Small intestine (tissue), 7 donors: ENCODE measurements around the gene URB2. TPM values are rescaled to one million over a fixed set of nuclear protein-coding genes. Genes with fewer than 3 reads are reported as not detected.

ENCODE experiments used
- DNase-seq, 2 donors: peaks; one replicate each; pipeline versions ENCODE4 v3.0.0 to v3.0.0-alpha.2; 2013
- FAIRE-seq: peaks from 2 replicates; lab custom pipeline; 2012; peaks lifted over from hg19 to GRCh38; lab: Jason Lieb, UNC
- H3K27ac ChIP-seq, 3 donors: one replicate each; pipeline ENCODE4 v1.5.1; 2013; ENCODE audit warnings: low read length in 2 of 3, mild to moderate bottlenecking in 2 of 3, control low read depth in 1 of 3, inconsistent platforms in 1 of 3, low read depth in 1 of 3, moderate library complexity in 1 of 3
- H3K27me3 ChIP-seq, 3 donors: one replicate each; pipeline ENCODE4 v1.6.1; 2013; ENCODE audit warnings: low read length in 3 of 3, inconsistent platforms in 1 of 3; ENCODE audit not compliant: control insufficient read depth in 3 of 3, insufficient read depth in 3 of 3
- H3K36me3 ChIP-seq, 3 donors: one replicate each; pipeline ENCODE4 v1.6.1; 2013; ENCODE audit warnings: low read length in 3 of 3, inconsistent platforms in 1 of 3, low read depth in 1 of 3, mild to moderate bottlenecking in 1 of 3, moderate library complexity in 1 of 3; ENCODE audit not compliant: control insufficient read depth in 3 of 3, insufficient read depth in 2 of 3
- H3K4me1 ChIP-seq, 3 donors: one replicate each; pipeline ENCODE4 v1.6.1; 2013; ENCODE audit warnings: low read length in 2 of 3, inconsistent platforms in 1 of 3, low read depth in 1 of 3, mild to moderate bottlenecking in 1 of 3, moderate library complexity in 1 of 3; ENCODE audit not compliant: control insufficient read depth in 3 of 3, insufficient read depth in 2 of 3
- H3K4me3 ChIP-seq, 3 donors: one replicate each; pipeline ENCODE4 v1.5.1; 2013; ENCODE audit warnings: low read length in 3 of 3, control low read depth in 1 of 3, inconsistent platforms in 1 of 3, low read depth in 1 of 3, mild to moderate bottlenecking in 1 of 3, moderate library complexity in 1 of 3
- H3K9me3 ChIP-seq, 2 donors: one replicate each; pipeline ENCODE4 v1.6.1; 2013; ENCODE audit warnings: low read depth in 1 of 2, low read length in 1 of 2; ENCODE audit not compliant: control insufficient read depth in 2 of 2, insufficient read depth in 1 of 2
- WGBS, 3 donors: extraction: QIAGEN DNeasy Blood & Tissue Kit; methylation state at CpG; one replicate each; pipeline ENCODE4 v1.1.7; 2013; 5-methylcytosine and 5-hydroxymethylcytosine counted together
- polyA plus RNA-seq, 4 donors: library from polyadenylated mRNA; stranded (reverse) in 3 of 4; unstranded in 1 of 4; fragments of 200-250 nt in 3 of 4; fragments of 120-200 nt in 1 of 4; gene quantifications; one replicate each; pipeline versions ENCODE4 v1.2.1 to v1.2.3, GENCODE V29; 2013
- donor health status: healthy with polysubstance abuse.
- donor health status: control.
- donor health status: control.
- donor health status: Bipolar disorder and iron deficiency.
- donor health status: healthy.

Gene URB2
- polyA plus RNA-seq, 4 donors = 0.54 to 5.7 (median 2.9) TPM

GRCh38 chr1:229661022-229661877 is 35.2 kb downstream of the URB2 start:
- Histone ChIP-seq H3K4me3 (no peak overlapping the region), H3K27ac (no peak overlapping the region), H3K9me3 (no peaks in the 10 kb centered on the region), H3K36me3 (peaks cover 0 to 21% (median 13%) of the 10 kb centered on the region in 3 donors), H3K4me1 (peaks cover 0 to 6% (median 0%) of the 10 kb centered on the region in 3 donors), H3K27me3 (no peaks in the 10 kb centered on the region)
- DNase-seq = peak; percentile 75 to 81
- 51 to 54% (median 52%) methylated on average over 19 of the region's 19 CpGs for WGBS, 3 donors
- no peak for FAIRE-seq

DNA sequence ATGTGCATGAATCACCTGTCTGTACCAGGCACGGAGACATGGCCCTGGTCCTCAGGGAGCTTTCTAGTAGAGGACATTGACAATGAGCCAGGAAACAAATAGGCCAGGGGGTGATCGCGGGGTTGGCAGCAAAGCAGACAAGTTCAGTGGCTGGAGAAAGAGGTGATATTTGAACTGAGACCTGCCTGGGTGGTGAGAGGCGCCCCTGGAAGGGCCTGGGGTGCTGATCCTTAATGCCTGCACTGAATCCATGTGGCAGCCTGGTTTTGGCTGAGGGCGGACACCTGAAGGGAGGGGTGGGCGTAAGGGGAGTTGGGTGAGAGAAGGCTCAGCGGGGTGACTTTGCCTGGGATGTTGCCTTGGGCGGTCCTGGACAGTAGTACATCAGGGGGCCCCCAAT is 35.9 kb downstream of the URB2 start:
- H3K27me3 ChIP-seq = no peaks in the 10 kb centered on the region
- 93 to 94% (median 93%) methylated on average over 8 of the region's 8 CpGs for whole genome bisulfite sequencing, 3 donors
- DNase-seq = no peak
- H3K4me1 ChIP-seq = peaks cover 0 to 6% (median 0%) of the 10 kb centered on the region in 3 donors
- no peaks in the 10 kb centered on the region for H3K9me3 ChIP-seq
- peaks cover 0 to 19% (median 10%) of the 10 kb centered on the region in 3 donors for H3K36me3 ChIP-seq
- H3K4me3 ChIP-seq = no peak overlapping the region
- H3K27ac ChIP-seq = no peak overlapping the region
- no peak for FAIRE-seq

- Histone ChIP-seq H3K9me3 (no peaks in the 10 kb centered on the region), H3K4me1 (peaks cover 0 to 6% (median 3%) of the 10 kb centered on the region in 3 donors), H3K36me3 (peaks cover 0 to 15% (median 4%) of the 10 kb centered on the region in 3 donors), H3K27ac (no peak overlapping the region), H3K27me3 (no peaks in the 10 kb centered on the region), H3K4me3 (no peak overlapping the region)
- DNase-seq = peak in 1 of 2 donors; percentile 40
- WGBS, 3 donors = 15 to 36% (median 17%) methylated on average over 9 of the region's 9 CpGs
- no peak for FAIRE-seq
Measured at GRCh38 chr1:229664133-229664689, 38.2 kb downstream of the URB2 start.

GRCh38 chr1:229665912-229666558 is 40.0 kb downstream of the URB2 start:
- FAIRE-seq (no peak), DNase-seq (no peak)
- Histone ChIP-seq H3K27ac (no peak overlapping the region), H3K27me3 (no peaks in the 10 kb centered on the region), H3K9me3 (no peaks in the 10 kb centered on the region), H3K4me3 (no peak overlapping the region), H3K36me3 (peaks cover 0 to 8% (median 0%) of the 10 kb centered on the region in 3 donors), H3K4me1 (peaks cover 0 to 6% (median 3%) of the 10 kb centered on the region in 3 donors)
- WGBS, 3 donors = 82 to 89% (median 85%) methylated on average over 7 of the region's 7 CpGs

- Histone ChIP-seq H3K9me3 (no peaks in the 10 kb centered on the region), H3K27me3 (no peaks in the 10 kb centered on the region), H3K36me3 (peaks cover 0 to 6% (median 0%) of the 10 kb centered on the region in 3 donors), H3K27ac (no peak overlapping the region), H3K4me1 (peaks cover 0 to 6% (median 3%) of the 10 kb centered on the region in 3 donors), H3K4me3 (no peak overlapping the region)
- DNase-seq (no peak), FAIRE-seq (no peak)
- 86 to 94% (median 91%) methylated on average over 4 of the region's 4 CpGs for WGBS, 3 donors
Measured at GRCh38 chr1:229666585-229666984, 40.5 kb downstream of the URB2 start.

DNA sequence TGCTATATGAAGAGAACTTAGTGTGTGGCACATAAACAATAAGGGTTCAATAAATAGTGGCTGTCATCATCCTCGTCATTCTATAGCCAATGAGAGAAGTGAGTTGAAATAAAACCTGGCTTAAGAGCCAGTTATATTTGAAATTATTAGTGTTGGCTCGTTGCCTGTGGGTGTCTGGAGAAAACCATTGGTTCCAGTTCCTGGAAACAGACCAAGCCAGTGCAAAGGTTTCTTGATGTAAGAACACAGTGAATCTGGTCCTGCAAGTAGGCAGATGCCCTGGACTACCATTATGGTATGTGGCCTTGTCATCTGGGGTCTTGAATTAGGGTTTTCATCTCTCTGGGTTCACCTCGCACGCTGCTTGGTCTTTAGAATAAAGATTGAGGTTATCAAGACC is 43.3 kb downstream of the URB2 start:
- 62 to 82% (median 68%) methylated on average over 4 of the region's 4 CpGs for WGBS, 3 donors

GRCh38 chr1:229671310-229671709 is 45.3 kb downstream of the URB2 start:
- Histone ChIP-seq H3K4me1 (peaks cover 0 to 3% (median 0%) of the 10 kb centered on the region in 3 donors), H3K4me3 (no peak overlapping the region), H3K9me3 (no peaks in the 10 kb centered on the region), H3K27me3 (no peaks in the 10 kb centered on the region), H3K27ac (no peak overlapping the region), H3K36me3 (no peaks in the 10 kb centered on the region)
- DNase-seq (no peak), FAIRE-seq (no peak)
- WGBS, 3 donors = 73 to 79% (median 77%) methylated on average over 5 of the region's 5 CpGs

More for the DNA sequence above, 43.3 kb downstream of the URB2 start:
- Histone ChIP-seq H3K27ac (no peak overlapping the region), H3K9me3 (no peaks in the 10 kb centered on the region), H3K27me3 (no peaks in the 10 kb centered on the region), H3K36me3 (no peaks in the 10 kb centered on the region), H3K4me3 (no peak overlapping the region), H3K4me1 (peaks cover 0 to 3% (median 0%) of the 10 kb centered on the region in 3 donors)
- FAIRE-seq (no peak), DNase-seq (peak in 1 of 2 donors; percentile 32)

DNA sequence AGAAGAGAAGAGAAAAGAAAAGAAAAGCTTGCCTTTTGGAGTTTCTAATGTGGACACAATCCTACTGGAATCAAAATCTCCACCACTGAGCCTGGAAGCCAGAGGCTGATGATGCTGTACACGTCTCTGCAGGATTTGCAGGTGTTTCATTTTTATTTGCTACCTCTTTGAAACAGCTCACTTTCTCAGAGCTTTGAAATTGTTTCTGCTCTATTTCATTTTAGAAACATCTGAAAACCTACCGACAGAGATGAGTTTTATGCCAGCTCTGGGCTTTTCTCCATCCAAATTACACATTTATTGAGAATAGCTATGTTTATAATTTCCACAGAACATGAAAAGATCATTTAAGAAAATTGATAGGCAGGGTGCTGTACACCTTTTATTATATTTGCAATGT is 46.2 kb downstream of the URB2 start:
- 77 to 82% (median 80%) methylated on average over 2 of the region's 2 CpGs for WGBS, 3 donors
- Histone ChIP-seq H3K4me3 (no peak overlapping the region), H3K27ac (no peak overlapping the region), H3K9me3 (no peaks in the 10 kb centered on the region), H3K36me3 (no peaks in the 10 kb centered on the region), H3K27me3 (no peaks in the 10 kb centered on the region), H3K4me1 (peaks cover 0 to 3% (median 0%) of the 10 kb centered on the region in 3 donors)
- no peak for DNase-seq
- no peak for FAIRE-seq
